K562 (cell line): Measurements from ENCODE around the gene SGCG. TPM values are rescaled to one million over a fixed set of nuclear protein-coding genes. Genes with fewer than 3 reads are reported as not detected.

Source experiments
- DACH1 ChIP-seq: fragments of 450-650 bp; IDR thresholded peaks from 2 replicates; pipeline ENCODE4 v1.6.1; 2018; ENCODE audit not compliant: partially characterized antibody
- TSC22D4 ChIP-seq: fragments of 450-650 bp; IDR thresholded peaks from 2 replicates; pipeline ENCODE4 v1.6.1; 2016; ENCODE audit warnings: missing genetic modification characterization, missing biosample characterization, control low read depth
- ZNF184 ChIP-seq: sonication (generic); formaldehyde crosslinking; IDR thresholded peaks from 2 replicates; pipeline ENCODE4 v1.5.0; 2020; ENCODE audit warnings: missing genetic modification reagents
- polyA plus RNA-seq, 8 experiments: library from polyadenylated mRNA; depleted of rRNA in 4 of 8; stranded (reverse) in 5 of 8; unstranded in 3 of 8; fragments of >200 nt; fragmentation: Nextera tagmentation in 2 of 8; fragmentation: Illumina TruSeq in 1 of 8; extraction: Ambion mirVana in 2 of 8; extraction: Trizol in 1 of 8; gene quantifications; 2 replicates each; pipeline versions ENCODE4 v1.2.1 to v1.2.3, GENCODE V29; 2011 to 2014; ENCODE audit warnings: inconsistent platforms in 1 of 8, missing spikeins in 1 of 8
- total RNA-seq, 7 experiments: library from RNA; depleted of rRNA in 6 of 7; stranded (reverse); fragments of >200 nt in 6 of 7; fragmentation: Illumina TruSeq in 2 of 7; extraction: Trizol in 2 of 7; gene quantifications; 2 replicates each; pipeline versions ENCODE4 v1.2.1 to v1.2.3, GENCODE V29; 2011 to 2021; ENCODE audit warnings: low replicate concordance in 1 of 7
- TF ChIP-seq, protein P1 (sequence below): fragments of 450-650 bp; IDR thresholded peaks from 2 replicates; pipeline ENCODE4 v1.6.1; 2016; ENCODE audit warnings: low read depth
- TF ChIP-seq, protein P2 (sequence below): fragments of 250-450 bp; sonication (Bioruptor Pico); IDR thresholded peaks from 2 replicates; pipeline ENCODE4 v1.8.0; 2022; ENCODE audit warnings: moderate library complexity, mild to moderate bottlenecking, inconsistent platforms

Gene SGCG
- total and polyA plus RNA-seq, 9 of the 15 experiments (the other 6 are each of a cell fraction or from before 2014, with no cell fraction given): 0.04 to 0.44 (median 0.34) TPM

DNA sequence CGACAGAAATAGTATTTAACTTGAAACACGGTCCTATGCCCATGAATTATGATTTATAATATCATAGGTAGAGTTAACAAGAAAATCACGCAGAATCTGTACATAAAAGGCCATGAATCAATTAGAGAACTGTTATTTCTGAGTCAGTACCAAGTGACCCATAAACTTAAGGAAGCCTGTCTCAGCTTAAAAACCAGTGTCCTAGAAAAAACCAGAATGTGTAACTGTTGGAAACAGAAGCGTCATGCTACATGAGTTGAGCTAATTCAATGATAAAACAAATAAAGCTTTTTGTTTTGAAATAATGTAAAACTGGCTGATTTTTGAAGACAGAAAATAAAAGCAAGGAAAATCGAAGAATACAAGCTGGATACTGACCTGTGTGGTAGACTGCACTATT is 34.8 kb upstream of the SGCG start (continued):
- TF ChIP-seq, protein P1, sequence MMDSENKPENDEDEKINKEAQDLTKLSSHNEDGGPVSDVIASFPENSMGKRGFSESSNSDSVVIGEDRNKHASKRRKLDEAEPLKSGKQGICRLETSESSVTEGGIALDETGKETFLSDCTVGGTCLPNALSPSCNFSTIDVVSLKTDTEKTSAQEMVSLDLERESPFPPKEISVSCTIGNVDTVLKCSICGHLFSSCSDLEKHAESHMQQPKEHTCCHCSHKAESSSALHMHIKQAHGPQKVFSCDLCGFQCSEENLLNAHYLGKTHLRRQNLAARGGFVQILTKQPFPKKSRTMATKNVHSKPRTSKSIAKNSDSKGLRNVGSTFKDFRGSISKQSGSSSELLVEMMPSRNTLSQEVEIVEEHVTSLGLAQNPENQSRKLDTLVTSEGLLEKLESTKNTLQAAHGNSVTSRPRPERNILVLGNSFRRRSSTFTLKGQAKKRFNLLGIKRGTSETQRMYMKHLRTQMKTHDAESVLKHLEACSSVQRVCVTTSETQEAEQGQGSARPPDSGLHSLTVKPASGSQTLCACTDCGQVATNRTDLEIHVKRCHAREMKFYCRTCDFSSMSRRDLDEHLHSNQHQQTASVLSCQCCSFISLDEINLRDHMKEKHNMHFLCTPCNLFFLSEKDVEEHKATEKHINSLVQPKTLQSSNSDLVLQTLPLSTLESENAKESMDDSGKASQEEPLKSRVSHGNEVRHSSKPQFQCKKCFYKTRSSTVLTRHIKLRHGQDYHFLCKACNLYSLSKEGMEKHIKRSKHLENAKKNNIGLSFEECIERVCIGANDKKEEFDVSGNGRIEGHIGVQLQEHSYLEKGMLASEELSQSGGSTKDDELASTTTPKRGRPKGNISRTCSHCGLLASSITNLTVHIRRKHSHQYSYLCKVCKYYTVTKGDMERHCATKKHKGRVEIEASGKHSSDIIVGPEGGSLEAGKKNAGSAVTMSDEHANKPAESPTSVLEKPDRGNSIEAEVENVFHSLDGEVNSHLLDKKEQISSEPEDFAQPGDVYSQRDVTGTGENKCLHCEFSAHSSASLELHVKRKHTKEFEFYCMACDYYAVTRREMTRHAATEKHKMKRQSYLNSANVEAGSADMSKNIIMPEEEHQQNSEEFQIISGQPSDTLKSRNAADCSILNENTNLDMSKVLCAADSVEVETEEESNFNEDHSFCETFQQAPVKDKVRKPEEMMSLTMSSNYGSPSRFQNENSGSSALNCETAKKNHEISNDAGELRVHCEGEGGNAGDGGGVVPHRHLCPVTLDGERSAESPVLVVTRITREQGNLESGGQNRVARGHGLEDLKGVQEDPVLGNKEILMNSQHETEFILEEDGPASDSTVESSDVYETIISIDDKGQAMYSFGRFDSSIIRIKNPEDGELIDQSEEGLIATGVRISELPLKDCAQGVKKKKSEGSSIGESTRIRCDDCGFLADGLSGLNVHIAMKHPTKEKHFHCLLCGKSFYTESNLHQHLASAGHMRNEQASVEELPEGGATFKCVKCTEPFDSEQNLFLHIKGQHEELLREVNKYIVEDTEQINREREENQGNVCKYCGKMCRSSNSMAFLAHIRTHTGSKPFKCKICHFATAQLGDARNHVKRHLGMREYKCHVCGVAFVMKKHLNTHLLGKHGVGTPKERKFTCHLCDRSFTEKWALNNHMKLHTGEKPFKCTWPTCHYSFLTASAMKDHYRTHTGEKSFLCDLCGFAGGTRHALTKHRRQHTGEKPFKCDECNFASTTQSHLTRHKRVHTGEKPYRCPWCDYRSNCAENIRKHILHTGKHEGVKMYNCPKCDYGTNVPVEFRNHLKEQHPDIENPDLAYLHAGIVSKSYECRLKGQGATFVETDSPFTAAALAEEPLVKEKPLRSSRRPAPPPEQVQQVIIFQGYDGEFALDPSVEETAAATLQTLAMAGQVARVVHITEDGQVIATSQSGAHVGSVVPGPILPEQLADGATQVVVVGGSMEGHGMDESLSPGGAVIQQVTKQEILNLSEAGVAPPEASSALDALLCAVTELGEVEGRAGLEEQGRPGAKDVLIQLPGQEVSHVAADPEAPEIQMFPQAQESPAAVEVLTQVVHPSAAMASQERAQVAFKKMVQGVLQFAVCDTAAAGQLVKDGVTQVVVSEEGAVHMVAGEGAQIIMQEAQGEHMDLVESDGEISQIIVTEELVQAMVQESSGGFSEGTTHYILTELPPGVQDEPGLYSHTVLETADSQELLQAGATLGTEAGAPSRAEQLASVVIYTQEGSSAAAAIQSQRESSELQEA: no peak
- no peak for TF ChIP-seq ZNF184 (CRISPR knock-in tag)
- TF ChIP-seq, protein P2, sequence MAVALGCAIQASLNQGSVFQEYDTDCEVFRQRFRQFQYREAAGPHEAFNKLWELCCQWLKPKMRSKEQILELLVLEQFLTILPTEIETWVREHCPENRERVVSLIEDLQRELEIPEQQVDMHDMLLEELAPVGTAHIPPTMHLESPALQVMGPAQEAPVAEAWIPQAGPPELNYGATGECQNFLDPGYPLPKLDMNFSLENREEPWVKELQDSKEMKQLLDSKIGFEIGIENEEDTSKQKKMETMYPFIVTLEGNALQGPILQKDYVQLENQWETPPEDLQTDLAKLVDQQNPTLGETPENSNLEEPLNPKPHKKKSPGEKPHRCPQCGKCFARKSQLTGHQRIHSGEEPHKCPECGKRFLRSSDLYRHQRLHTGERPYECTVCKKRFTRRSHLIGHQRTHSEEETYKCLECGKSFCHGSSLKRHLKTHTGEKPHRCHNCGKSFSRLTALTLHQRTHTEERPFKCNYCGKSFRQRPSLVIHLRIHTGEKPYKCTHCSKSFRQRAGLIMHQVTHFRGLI (CRISPR knock-in tag): no peak
- no peak for TF ChIP-seq DACH1
- TF ChIP-seq TSC22D4 (tag): no peak
